ENCODE measurements around the gene SLC7A6. TPM values are rescaled to one million over a fixed set of nuclear protein-coding genes. Genes with fewer than 3 reads are reported as not detected.

SLC7A6 gene
- total RNA-seq, 1 donor from 2014 or later = 47.3 TPM

DNA sequence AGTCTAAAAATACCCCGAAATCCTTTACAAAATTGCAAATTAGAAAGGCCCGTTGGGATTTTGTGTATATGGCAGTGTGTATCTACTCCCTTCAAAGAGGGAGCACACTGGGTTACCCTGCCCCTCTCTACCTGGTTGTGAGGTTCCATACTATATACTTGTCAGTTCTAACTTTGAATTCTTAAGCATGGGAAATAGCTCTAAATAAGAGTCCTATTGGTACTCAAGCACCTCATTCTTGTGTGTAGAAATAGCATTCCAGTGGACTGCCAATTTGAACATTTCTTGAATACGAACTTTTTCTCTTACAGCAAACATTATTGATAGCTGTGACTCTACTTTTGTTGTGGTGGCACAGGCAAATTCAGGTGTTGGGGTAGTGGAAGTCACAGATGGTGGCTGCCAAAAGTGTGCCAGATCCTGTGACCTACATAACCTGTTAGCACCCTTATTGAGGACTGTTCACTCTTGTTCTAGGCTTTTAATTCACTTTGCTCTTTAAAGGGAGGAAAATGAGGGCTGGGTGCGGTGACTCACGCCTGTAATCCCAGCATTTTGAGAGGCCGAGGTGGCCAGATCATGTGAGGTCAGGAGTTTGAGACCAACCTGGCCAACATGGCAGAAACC is 44.5 kb upstream of the SLC7A6 start:
- no peak overlapping the region for H3K27ac Mint-ChIP-seq
- DNase-seq (ENCODE audit: extremely low spot score, unreplicated experiment) = no peak
- TF ChIP-seq, protein P1, sequence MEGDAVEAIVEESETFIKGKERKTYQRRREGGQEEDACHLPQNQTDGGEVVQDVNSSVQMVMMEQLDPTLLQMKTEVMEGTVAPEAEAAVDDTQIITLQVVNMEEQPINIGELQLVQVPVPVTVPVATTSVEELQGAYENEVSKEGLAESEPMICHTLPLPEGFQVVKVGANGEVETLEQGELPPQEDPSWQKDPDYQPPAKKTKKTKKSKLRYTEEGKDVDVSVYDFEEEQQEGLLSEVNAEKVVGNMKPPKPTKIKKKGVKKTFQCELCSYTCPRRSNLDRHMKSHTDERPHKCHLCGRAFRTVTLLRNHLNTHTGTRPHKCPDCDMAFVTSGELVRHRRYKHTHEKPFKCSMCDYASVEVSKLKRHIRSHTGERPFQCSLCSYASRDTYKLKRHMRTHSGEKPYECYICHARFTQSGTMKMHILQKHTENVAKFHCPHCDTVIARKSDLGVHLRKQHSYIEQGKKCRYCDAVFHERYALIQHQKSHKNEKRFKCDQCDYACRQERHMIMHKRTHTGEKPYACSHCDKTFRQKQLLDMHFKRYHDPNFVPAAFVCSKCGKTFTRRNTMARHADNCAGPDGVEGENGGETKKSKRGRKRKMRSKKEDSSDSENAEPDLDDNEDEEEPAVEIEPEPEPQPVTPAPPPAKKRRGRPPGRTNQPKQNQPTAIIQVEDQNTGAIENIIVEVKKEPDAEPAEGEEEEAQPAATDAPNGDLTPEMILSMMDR (conservative IDR thresholded peaks at IDR 0.05) = no peak
- H3K36me3 Mint-ChIP-seq = peaks cover 12% of the 10 kb centered on the region
- H3K4me3 Mint-ChIP-seq = no peak overlapping the region
- H3K27me3 Mint-ChIP-seq = no peaks in the 10 kb centered on the region
- no peaks in the 10 kb centered on the region for H3K4me1 Mint-ChIP-seq (ENCODE audit: unreplicated experiment)
- H3K9me3 Mint-ChIP-seq = no peaks in the 10 kb centered on the region

DNA sequence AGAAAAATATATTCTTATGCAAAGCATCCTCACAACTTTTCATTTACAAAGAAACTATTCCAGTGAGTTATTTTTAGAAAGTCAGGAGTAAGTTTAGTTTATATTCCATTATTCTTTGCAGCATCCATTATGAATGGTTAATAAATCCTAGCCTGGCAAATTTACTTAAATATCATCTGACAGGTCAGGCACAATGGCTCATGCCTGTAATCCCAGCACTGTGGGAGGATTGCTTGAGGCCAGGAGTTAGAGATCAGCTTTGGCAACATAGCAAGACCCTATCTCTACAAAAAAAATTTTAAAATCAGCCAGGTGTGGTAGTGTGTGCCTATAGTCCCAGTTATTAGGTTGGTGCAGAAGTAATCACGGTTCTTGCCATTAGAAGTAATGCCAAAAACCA is 41.3 kb upstream of the SLC7A6 start:
- H3K9me3 Mint-ChIP-seq = no peaks in the 10 kb centered on the region
- no peaks in the 10 kb centered on the region for H3K4me1 Mint-ChIP-seq (ENCODE audit: unreplicated experiment)
- no peaks in the 10 kb centered on the region for H3K27me3 Mint-ChIP-seq
- TF ChIP-seq, protein P1 (conservative IDR thresholded peaks at IDR 0.05) = no peak
- H3K4me3 Mint-ChIP-seq = no peak overlapping the region
- DNase-seq (ENCODE audit: extremely low spot score, unreplicated experiment) = no peak
- H3K27ac Mint-ChIP-seq = no peak overlapping the region
- H3K36me3 Mint-ChIP-seq = peaks cover 4% of the 10 kb centered on the region

- Mint-ChIP-seq H3K4me1 (ENCODE audit: unreplicated experiment) (peaks cover 5% of the 10 kb centered on the region), H3K36me3 (peaks cover 3% of the 10 kb centered on the region), H3K4me3 (no peak overlapping the region), H3K9me3 (no peaks in the 10 kb centered on the region), H3K27me3 (no peaks in the 10 kb centered on the region), H3K27ac (no peak overlapping the region)
- TF ChIP-seq, protein P1 (conservative IDR thresholded peaks at IDR 0.05) = no peak
- DNase-seq (ENCODE audit: extremely low spot score, unreplicated experiment) = no peak
Observed at GRCh38 chr16:68226116-68226515, 38.2 kb upstream of the SLC7A6 start.

- H3K4me3 Mint-ChIP-seq = no peak overlapping the region
- TF ChIP-seq, protein P1 (conservative IDR thresholded peaks at IDR 0.05) = no peak
- H3K27ac Mint-ChIP-seq = no peak overlapping the region
- DNase-seq (ENCODE audit: extremely low spot score, unreplicated experiment) = no peak
- peaks cover 5% of the 10 kb centered on the region for H3K4me1 Mint-ChIP-seq (ENCODE audit: unreplicated experiment)
- H3K27me3 Mint-ChIP-seq = no peaks in the 10 kb centered on the region
- no peaks in the 10 kb centered on the region for H3K9me3 Mint-ChIP-seq
- peaks cover 3% of the 10 kb centered on the region for H3K36me3 Mint-ChIP-seq
Observed at GRCh38 chr16:68227183-68227793, 37.0 kb upstream of the SLC7A6 start.

GRCh38 chr16:68227850-68228553 is 36.3 kb upstream of the SLC7A6 start:
- Mint-ChIP-seq H3K4me3 (no peak overlapping the region), H3K27ac (no peak overlapping the region), H3K4me1 (ENCODE audit: unreplicated experiment) (peaks cover 5% of the 10 kb centered on the region), H3K36me3 (peaks cover 3% of the 10 kb centered on the region), H3K9me3 (no peaks in the 10 kb centered on the region), H3K27me3 (no peaks in the 10 kb centered on the region)
- TF ChIP-seq, protein P1 (conservative IDR thresholded peaks at IDR 0.05) = peak; percentile 37
- DNase-seq (ENCODE audit: extremely low spot score, unreplicated experiment) = no peak

Data from type B pancreatic cell (in vitro differentiated cells).